ENCODE results near the gene PPM1B.

Gene PPM1B

DNA sequence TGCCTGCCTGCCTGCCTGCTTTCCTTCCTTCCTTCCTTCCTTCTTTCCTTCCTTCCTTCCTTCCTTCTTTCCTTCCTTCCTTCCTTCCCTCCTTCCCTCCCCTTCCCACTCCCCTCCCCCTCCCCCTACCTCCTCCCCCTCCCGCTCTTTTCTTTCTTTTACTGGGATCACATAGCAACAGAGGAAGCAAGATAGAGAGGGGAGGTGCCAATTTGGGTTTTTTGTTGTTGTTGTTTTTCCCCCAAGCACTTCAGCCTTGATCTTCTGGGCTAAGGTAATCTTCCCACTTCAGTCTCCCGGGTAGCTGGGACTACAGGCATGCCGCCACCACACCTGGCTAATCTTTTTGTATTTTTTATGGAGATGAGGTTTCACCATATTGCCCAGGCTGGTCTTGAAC lies 20.0 kb downstream of the PPM1B start:
- H3K27me3 ChIP-seq (ENCODE audit: insufficient read depth, low read length, poor library complexity): no peaks in the 10 kb centered on the region
- peaks cover 32% of the 10 kb centered on the region for H4K20me1 ChIP-seq (ENCODE audit: insufficient read depth, low read length)
- H3K4me2 ChIP-seq (ENCODE audit: insufficient read depth, low read length): no peak overlapping the region
- H3K9ac ChIP-seq (ENCODE audit: low read depth, low read length): no peak overlapping the region
- ATAC-seq (ENCODE audit: insufficient read depth, low read depth) (no peak), DNase-seq (no peak)
- no peak overlapping the region for H3K4me3 ChIP-seq (ENCODE audit: low read depth in 1 of 2, low read length in 2 of 2)
- no peak overlapping the region for H3K27ac ChIP-seq (ENCODE audit: low read length)
- peaks cover 5% of the 10 kb centered on the region; the same call in 1 of the 2 replicates for H3K36me3 ChIP-seq (ENCODE audit: insufficient read depth, low read length)
- TF ChIP-seq CTCF (IDR thresholded peaks at IDR 0.05; ENCODE audit: borderline replicate concordance, extremely low read depth, low read length, poor library complexity, severe bottlenecking): no peak
- no peak for TF ChIP-seq EZH2 (IDR thresholded peaks at IDR 0.05; ENCODE audit: borderline replicate concordance, low read depth, low read length, severe bottlenecking)
- no peaks in the 10 kb centered on the region for H3K4me1 ChIP-seq (ENCODE audit: insufficient read depth, low read length)
- peaks cover 100% of the 10 kb centered on the region for H3K79me2 ChIP-seq (ENCODE audit: insufficient read depth, low read length)
- H3K9me3 ChIP-seq (ENCODE audit: insufficient read depth, low read length, severe bottlenecking): no peaks in the 10 kb centered on the region
- no peak overlapping the region for H2AFZ ChIP-seq (ENCODE audit: low read depth, low read length)

DNA sequence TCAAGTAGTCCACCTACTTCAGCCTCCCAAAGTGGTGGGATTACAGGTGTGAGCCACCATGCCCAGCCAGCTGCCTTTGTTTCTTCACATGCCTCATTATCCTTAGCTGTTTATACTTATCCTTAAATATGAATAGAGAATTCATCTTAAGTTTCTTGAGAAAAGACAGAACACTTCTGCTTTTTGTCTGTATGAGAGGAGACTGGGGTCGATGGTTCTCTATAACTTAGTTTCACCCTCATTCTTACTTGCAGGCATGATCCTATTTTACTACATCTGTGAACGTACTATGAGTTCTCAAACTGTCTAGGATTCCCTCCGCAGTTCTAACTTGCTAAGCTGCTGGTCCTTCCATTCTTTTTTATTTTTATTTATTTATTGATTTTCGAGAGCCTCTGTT lies 20.4 kb downstream of the PPM1B start:
- no peak overlapping the region for H2AFZ ChIP-seq (ENCODE audit: low read depth, low read length)
- no peak overlapping the region for H3K4me3 ChIP-seq (ENCODE audit: low read depth in 1 of 2, low read length in 2 of 2)
- no peak for ATAC-seq (ENCODE audit: insufficient read depth, low read depth)
- TF ChIP-seq CTCF (IDR thresholded peaks at IDR 0.05; ENCODE audit: borderline replicate concordance, extremely low read depth, low read length, poor library complexity, severe bottlenecking) (no peak), EZH2 (IDR thresholded peaks at IDR 0.05; ENCODE audit: borderline replicate concordance, low read depth, low read length, severe bottlenecking) (no peak)
- H3K9ac ChIP-seq (ENCODE audit: low read depth, low read length): no peak overlapping the region
- H3K27ac ChIP-seq (ENCODE audit: low read length): no peak overlapping the region
- peaks cover 33% of the 10 kb centered on the region for H4K20me1 ChIP-seq (ENCODE audit: insufficient read depth, low read length)
- DNase-seq: no peak
- no peaks in the 10 kb centered on the region for H3K9me3 ChIP-seq (ENCODE audit: insufficient read depth, low read length, severe bottlenecking)
- no peaks in the 10 kb centered on the region for H3K27me3 ChIP-seq (ENCODE audit: insufficient read depth, low read length, poor library complexity)
- peaks cover 100% of the 10 kb centered on the region for H3K79me2 ChIP-seq (ENCODE audit: insufficient read depth, low read length)
- peaks cover 7% of the 10 kb centered on the region for H3K36me3 ChIP-seq (ENCODE audit: insufficient read depth, low read length)
- no peak overlapping the region for H3K4me2 ChIP-seq (ENCODE audit: insufficient read depth, low read length)
- H3K4me1 ChIP-seq (ENCODE audit: insufficient read depth, low read length): no peaks in the 10 kb centered on the region

DNA sequence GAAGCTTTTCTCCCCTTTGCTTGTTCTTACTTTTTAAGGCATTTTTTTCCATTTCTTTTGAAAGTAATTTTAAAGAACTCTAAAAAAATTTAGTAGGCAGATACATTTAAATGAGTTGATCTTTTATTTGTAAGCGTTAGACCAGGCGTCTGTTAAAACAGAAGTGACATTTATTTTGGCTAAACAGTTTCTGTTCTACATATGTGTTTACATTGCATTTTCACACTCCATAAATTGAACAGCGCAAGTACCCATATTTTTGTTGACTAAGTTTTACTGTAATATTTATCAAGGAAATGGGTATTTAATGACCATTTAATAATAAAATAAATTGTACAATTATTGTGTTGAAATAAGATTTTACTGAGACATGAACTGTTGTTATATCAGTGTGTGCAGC lies 21.9 kb downstream of the PPM1B start:
- no peak overlapping the region for H3K27ac ChIP-seq (ENCODE audit: low read length)
- no peaks in the 10 kb centered on the region for H3K4me1 ChIP-seq (ENCODE audit: insufficient read depth, low read length)
- H3K4me3 ChIP-seq (ENCODE audit: low read depth in 1 of 2, low read length in 2 of 2): no peak overlapping the region
- ATAC-seq (ENCODE audit: insufficient read depth, low read depth) (no peak), DNase-seq (no peak)
- H3K9ac ChIP-seq (ENCODE audit: low read depth, low read length): no peak overlapping the region
- peaks cover 13% of the 10 kb centered on the region for H3K36me3 ChIP-seq (ENCODE audit: insufficient read depth, low read length)
- H3K4me2 ChIP-seq (ENCODE audit: insufficient read depth, low read length): no peak overlapping the region
- no peaks in the 10 kb centered on the region for H3K27me3 ChIP-seq (ENCODE audit: insufficient read depth, low read length, poor library complexity)
- H3K79me2 ChIP-seq (ENCODE audit: insufficient read depth, low read length): peaks cover 99% of the 10 kb centered on the region
- no peak overlapping the region for H2AFZ ChIP-seq (ENCODE audit: low read depth, low read length)
- TF ChIP-seq CTCF (IDR thresholded peaks at IDR 0.05; ENCODE audit: borderline replicate concordance, extremely low read depth, low read length, poor library complexity, severe bottlenecking) (no peak), EZH2 (IDR thresholded peaks at IDR 0.05; ENCODE audit: borderline replicate concordance, low read depth, low read length, severe bottlenecking) (no peak)
- H3K9me3 ChIP-seq (ENCODE audit: insufficient read depth, low read length, severe bottlenecking): no peaks in the 10 kb centered on the region
- H4K20me1 ChIP-seq (ENCODE audit: insufficient read depth, low read length): peaks cover 44% of the 10 kb centered on the region

DNA sequence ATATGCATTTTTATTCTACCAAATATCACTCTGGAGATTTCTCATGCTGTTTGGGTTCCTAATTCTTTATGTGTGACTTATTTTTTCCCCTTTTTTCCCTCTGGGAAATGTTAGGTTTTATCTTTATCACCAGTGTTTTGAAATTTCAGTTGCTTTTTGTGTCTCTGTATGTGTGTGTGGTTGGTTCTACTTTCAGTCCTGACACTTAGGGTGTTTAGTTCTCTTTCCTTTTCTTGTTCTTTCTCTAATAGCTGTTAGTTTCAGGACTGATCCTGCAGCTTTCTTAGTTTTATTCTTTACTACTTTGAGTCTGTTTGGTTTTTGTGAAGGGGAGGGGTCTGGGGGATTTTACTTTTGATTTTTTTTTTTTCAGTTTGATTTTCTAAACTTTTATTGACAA lies 23.1 kb downstream of the PPM1B start:
- Histone ChIP-seq H3K4me1 (ENCODE audit: insufficient read depth, low read length) (no peaks in the 10 kb centered on the region), H3K27ac (ENCODE audit: low read length) (no peak overlapping the region), H2AFZ (ENCODE audit: low read depth, low read length) (no peak overlapping the region), H3K4me2 (ENCODE audit: insufficient read depth, low read length) (no peak overlapping the region), H3K27me3 (ENCODE audit: insufficient read depth, low read length, poor library complexity) (no peaks in the 10 kb centered on the region), H3K9me3 (ENCODE audit: insufficient read depth, low read length, severe bottlenecking) (no peaks in the 10 kb centered on the region), H3K79me2 (ENCODE audit: insufficient read depth, low read length) (peaks cover 99% of the 10 kb centered on the region), H3K4me3 (ENCODE audit: low read depth in 1 of 2, low read length in 2 of 2) (no peak overlapping the region), H4K20me1 (ENCODE audit: insufficient read depth, low read length) (peaks cover 47% of the 10 kb centered on the region), H3K9ac (ENCODE audit: low read depth, low read length) (no peak overlapping the region), H3K36me3 (ENCODE audit: insufficient read depth, low read length) (peaks cover 14% of the 10 kb centered on the region)
- ATAC-seq (ENCODE audit: insufficient read depth, low read depth): no peak
- no peak for DNase-seq
- no peak for TF ChIP-seq CTCF (IDR thresholded peaks at IDR 0.05; ENCODE audit: borderline replicate concordance, extremely low read depth, low read length, poor library complexity, severe bottlenecking)
- TF ChIP-seq EZH2 (IDR thresholded peaks at IDR 0.05; ENCODE audit: borderline replicate concordance, low read depth, low read length, severe bottlenecking): no peak

Measured in DND-41 (cell line).